ENCODE results near the gene CDSN.

CDSN gene

DNA sequence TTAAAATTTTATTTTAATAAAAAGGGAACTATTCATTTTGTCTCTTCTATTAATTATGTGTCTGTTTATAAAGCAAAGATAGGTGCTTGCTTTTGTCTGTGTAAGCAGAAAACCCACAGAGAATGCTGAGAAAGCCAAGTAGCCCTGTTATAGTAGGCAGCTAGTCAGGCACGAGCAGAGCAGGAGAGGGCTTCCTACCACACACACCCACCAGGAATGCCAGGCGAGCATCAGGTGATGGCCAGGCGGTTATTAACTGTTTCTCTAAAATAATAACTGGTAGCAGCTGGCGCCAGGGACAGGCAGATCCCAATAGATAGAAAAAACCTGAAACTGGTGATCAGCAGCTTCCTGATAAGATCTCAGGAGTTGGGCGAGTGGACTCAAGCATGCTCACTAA, 23.6 kb downstream of the CDSN start:
- no peak for TF ChIP-seq POLR2AphosphoS5 (IDR thresholded peaks at IDR 0.05; ENCODE audit: low read depth, low read length)

DNA sequence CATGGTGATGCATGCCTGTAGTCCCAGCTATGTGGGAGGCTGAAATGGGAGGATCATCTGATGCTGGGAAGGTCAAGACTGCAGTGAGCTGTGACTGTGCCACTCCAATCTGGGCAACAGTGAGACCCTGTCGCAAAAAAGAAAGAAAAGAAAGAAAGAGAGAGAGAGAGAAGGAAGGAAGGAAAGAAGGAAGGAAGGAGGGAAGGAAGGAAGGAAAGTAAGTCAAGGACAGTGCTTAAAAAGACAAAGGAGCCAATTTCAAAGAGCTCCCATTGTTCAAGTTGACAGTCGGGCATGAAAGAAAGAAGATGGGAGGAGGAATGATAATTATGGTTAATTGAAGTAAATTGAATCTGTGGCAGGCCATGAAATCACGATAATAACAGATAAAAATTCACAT, 24.0 kb downstream of the CDSN start:
- TF ChIP-seq REST (IDR thresholded peaks at IDR 0.05; ENCODE audit: insufficient read depth in 1 of 2, low read depth in 2 of 2, low read length in 2 of 2): no peak
- TF ChIP-seq POLR2AphosphoS5 (IDR thresholded peaks at IDR 0.05; ENCODE audit: low read depth, low read length): no peak
- no peak for TF ChIP-seq FOXP2 (optimal IDR thresholded peaks at IDR 0.05; ENCODE audit: borderline replicate concordance, extremely low read depth, extremely low read length, insufficient read depth)
- no peak for TF ChIP-seq TAF1 (IDR thresholded peaks at IDR 0.05; ENCODE audit: borderline replicate concordance, insufficient read depth, low read length)
- no peak for TF ChIP-seq SIN3A (IDR thresholded peaks at IDR 0.05; ENCODE audit: borderline replicate concordance, insufficient read depth, low read length)

DNA sequence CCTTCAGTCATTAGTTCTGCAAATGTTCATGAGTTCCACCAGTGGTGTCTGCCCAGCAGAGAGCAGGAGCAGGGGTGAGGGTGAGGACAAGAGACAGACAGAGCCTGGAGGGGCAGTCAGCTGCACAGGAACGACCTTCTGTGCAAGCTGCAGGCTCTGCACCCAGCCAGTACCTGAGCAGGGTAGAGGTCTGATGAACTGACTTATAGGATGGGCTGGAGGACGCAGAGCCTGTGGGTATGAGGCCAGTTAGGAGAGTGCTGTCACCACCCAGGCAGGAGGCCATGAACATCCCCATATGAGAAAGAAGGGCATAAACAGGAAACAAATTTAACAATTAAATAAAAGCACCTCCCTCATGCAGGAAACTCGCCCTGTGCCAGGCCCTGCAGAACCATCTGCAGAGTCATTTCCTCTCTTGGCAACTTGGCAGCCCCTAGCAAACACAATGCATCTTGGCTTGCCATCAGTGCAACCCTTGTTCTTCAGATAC, 25.8 kb downstream of the CDSN start:
- TF ChIP-seq POLR2AphosphoS5 (IDR thresholded peaks at IDR 0.05; ENCODE audit: low read depth, low read length) (no peak), SIN3A (IDR thresholded peaks at IDR 0.05; ENCODE audit: borderline replicate concordance, insufficient read depth, low read length) (no peak), TAF1 (IDR thresholded peaks at IDR 0.05; ENCODE audit: borderline replicate concordance, insufficient read depth, low read length) (no peak), FOXP2 (optimal IDR thresholded peaks at IDR 0.05; ENCODE audit: borderline replicate concordance, extremely low read depth, extremely low read length, insufficient read depth) (no peak), REST (IDR thresholded peaks at IDR 0.05; ENCODE audit: insufficient read depth in 1 of 2, low read depth in 2 of 2, low read length in 2 of 2) (no peak)

GRCh38 chr6:31092769-31093505, 27.3 kb downstream of the CDSN start:
- TF ChIP-seq SIN3A (IDR thresholded peaks at IDR 0.05; ENCODE audit: borderline replicate concordance, insufficient read depth, low read length): no peak
- no peak for TF ChIP-seq REST (IDR thresholded peaks at IDR 0.05; ENCODE audit: insufficient read depth in 1 of 2, low read depth in 2 of 2, low read length in 2 of 2)
- TF ChIP-seq FOXP2 (optimal IDR thresholded peaks at IDR 0.05; ENCODE audit: borderline replicate concordance, extremely low read depth, extremely low read length, insufficient read depth): no peak
- no peak for TF ChIP-seq POLR2AphosphoS5 (IDR thresholded peaks at IDR 0.05; ENCODE audit: low read depth, low read length)
- no peak for TF ChIP-seq TAF1 (IDR thresholded peaks at IDR 0.05; ENCODE audit: borderline replicate concordance, insufficient read depth, low read length)

DNA sequence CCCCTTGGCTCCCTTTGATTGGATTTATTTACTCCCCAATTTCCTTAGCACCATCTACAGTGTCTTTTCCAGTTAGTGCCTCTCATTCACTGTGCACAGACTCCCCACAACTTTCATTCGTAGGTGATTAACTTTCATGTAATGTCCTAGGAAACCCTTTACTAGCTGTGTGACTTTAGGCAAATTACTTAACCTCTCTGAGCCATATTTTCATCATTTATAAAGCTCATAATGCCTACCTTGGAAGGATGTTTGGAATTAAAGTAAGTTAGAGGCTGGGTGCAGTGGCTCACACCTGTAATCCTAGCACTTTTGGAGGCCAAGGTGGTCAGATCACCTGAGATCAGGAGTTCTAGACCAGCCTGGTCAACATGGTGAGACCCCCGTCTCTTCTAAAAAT, 28.0 kb downstream of the CDSN start:
- TF ChIP-seq SIN3A (IDR thresholded peaks at IDR 0.05; ENCODE audit: borderline replicate concordance, insufficient read depth, low read length) (no peak), FOXP2 (optimal IDR thresholded peaks at IDR 0.05; ENCODE audit: borderline replicate concordance, extremely low read depth, extremely low read length, insufficient read depth) (no peak), TAF1 (IDR thresholded peaks at IDR 0.05; ENCODE audit: borderline replicate concordance, insufficient read depth, low read length) (no peak), POLR2AphosphoS5 (IDR thresholded peaks at IDR 0.05; ENCODE audit: low read depth, low read length) (no peak), REST (IDR thresholded peaks at IDR 0.05; ENCODE audit: insufficient read depth in 1 of 2, low read depth in 2 of 2, low read length in 2 of 2) (no peak)

Data from PFSK-1 (cell line).